H9 (cell line): Measurements from ENCODE around the gene ERC2. TPM values are rescaled to one million over a fixed set of nuclear protein-coding genes. Genes with fewer than 3 reads are reported as not detected.

Experiments used
- DNase-seq: peaks from one replicate; pipeline ENCODE4 v3.0.0-alpha.2; 2017
- H2AFZ ChIP-seq: one replicate; pipeline ENCODE4 v1.6.1; 2013; ENCODE audit warnings: mild to moderate bottlenecking, low read length, control low read depth, moderate library complexity
- H2AK5ac ChIP-seq: 2 replicates; pipeline ENCODE4 v1.6.1; 2013; ENCODE audit warnings: low read length, control low read depth, mixed read lengths; ENCODE audit not compliant: insufficient read length
- H2BK120ac ChIP-seq: one replicate; pipeline ENCODE4 v1.6.1; 2013; ENCODE audit warnings: low read depth, mild to moderate bottlenecking, low read length, control low read depth, inconsistent platforms; ENCODE audit not compliant: poor library complexity, severe bottlenecking
- H2BK12ac ChIP-seq: 2 replicates; pipeline ENCODE4 v1.6.1; 2013; ENCODE audit warnings: low read length, control low read depth, mixed read lengths, low read depth; ENCODE audit not compliant: insufficient read length
- H2BK15ac ChIP-seq: 2 replicates; pipeline ENCODE4 v1.6.1; 2013; ENCODE audit warnings: low read depth, low read length, control low read depth
- H2BK20ac ChIP-seq: one replicate; pipeline ENCODE4 v1.6.1; 2013; ENCODE audit warnings: low read depth, mild to moderate bottlenecking, low read length, control low read depth, inconsistent platforms; ENCODE audit not compliant: poor library complexity, severe bottlenecking
- H2BK5ac ChIP-seq: 2 replicates; pipeline ENCODE4 v1.6.1; 2013; ENCODE audit warnings: low read length, control low read depth, mixed read lengths; ENCODE audit not compliant: insufficient read length
- H3K14ac ChIP-seq: 2 replicates; pipeline ENCODE4 v1.6.1; 2013; ENCODE audit warnings: low read length, control low read depth; ENCODE audit not compliant: insufficient read depth
- H3K18ac ChIP-seq: 2 replicates; pipeline ENCODE4 v1.6.1; 2013; ENCODE audit warnings: low read depth, mild to moderate bottlenecking, mixed read lengths, low read length, control low read depth; ENCODE audit not compliant: insufficient read length
- H3K23ac ChIP-seq: 2 replicates; pipeline ENCODE4 v1.6.1; 2013; ENCODE audit warnings: low read length, control low read depth, mixed read lengths, low read depth; ENCODE audit not compliant: insufficient read length
- H3K23me2 ChIP-seq: 2 replicates; pipeline ENCODE4 v1.6.1; 2013; ENCODE audit warnings: low read depth, mild to moderate bottlenecking, mixed read lengths, low read length, control low read depth; ENCODE audit not compliant: insufficient read length, poor library complexity, severe bottlenecking
- H3K27ac ChIP-seq: 2 replicates; pipeline ENCODE4 v1.5.1; 2013; ENCODE audit warnings: low read length, control low read depth, mixed read lengths, low read depth; ENCODE audit not compliant: insufficient read length
- H3K27me3 ChIP-seq: 2 replicates; pipeline ENCODE4 v1.6.1; 2013; ENCODE audit warnings: low read length, control low read depth, inconsistent platforms; ENCODE audit not compliant: insufficient read depth
- H3K4ac ChIP-seq: 2 replicates; pipeline ENCODE4 v1.6.1; 2013; ENCODE audit warnings: low read depth, mild to moderate bottlenecking, control low read depth, inconsistent platforms, low read length, moderate library complexity
- H3K4me1 ChIP-seq: 2 replicates; pipeline ENCODE4 v1.6.1; 2013; ENCODE audit warnings: low read length, control low read depth, inconsistent platforms; ENCODE audit not compliant: insufficient read depth
- H3K4me2 ChIP-seq: 2 replicates; pipeline ENCODE4 v1.6.1; 2013; ENCODE audit warnings: low read length, control low read depth, mixed read lengths; ENCODE audit not compliant: insufficient read length, insufficient read depth
- H3K56ac ChIP-seq: 2 replicates; pipeline ENCODE4 v1.6.1; 2013; ENCODE audit warnings: low read depth, mild to moderate bottlenecking, mixed read lengths, low read length, control low read depth; ENCODE audit not compliant: insufficient read length
- H3K79me1 ChIP-seq: 2 replicates; pipeline ENCODE4 v1.6.1; 2013; ENCODE audit warnings: low read depth, mild to moderate bottlenecking, moderate library complexity, low read length, control low read depth, inconsistent platforms; ENCODE audit not compliant: insufficient read depth, poor library complexity, severe bottlenecking
- H3K79me2 ChIP-seq: 2 replicates; pipeline ENCODE4 v1.6.1; 2013; ENCODE audit warnings: low read length, control low read depth, inconsistent platforms; ENCODE audit not compliant: insufficient read depth
- H3K9ac ChIP-seq: 2 replicates; pipeline ENCODE4 v1.6.1; 2013; ENCODE audit warnings: low read length, control low read depth, mixed read lengths; ENCODE audit not compliant: insufficient read length; ENCODE audit errors: extremely low read depth
- H3K9me3 ChIP-seq: one replicate; pipeline ENCODE4 v1.6.1; 2013; ENCODE audit warnings: low read depth, low read length, inconsistent platforms; ENCODE audit not compliant: control insufficient read depth
- H3T11ph ChIP-seq: one replicate; pipeline ENCODE4 v1.6.1; 2013; ENCODE audit warnings: mild to moderate bottlenecking, low read length, control low read depth, inconsistent platforms
- H4K20me1 ChIP-seq: one replicate; pipeline ENCODE4 v1.6.1; 2013; ENCODE audit not compliant: control insufficient read depth, insufficient read length, insufficient read depth
- H4K5ac ChIP-seq: 2 replicates; pipeline ENCODE4 v1.6.1; 2013; ENCODE audit warnings: low read depth, mild to moderate bottlenecking, mixed read lengths, low read length, control low read depth; ENCODE audit not compliant: insufficient read length
- H4K8ac ChIP-seq: replicated peaks from 2 replicates; pipeline ENCODE4 v1.6.1; 2013; ENCODE audit warnings: low read length, control low read depth, mixed read lengths, low read depth; ENCODE audit not compliant: insufficient read length
- H4K91ac ChIP-seq: 2 replicates; pipeline ENCODE4 v1.6.1; 2013; ENCODE audit warnings: low read depth, mild to moderate bottlenecking, moderate library complexity, mixed read lengths, low read length, control low read depth; ENCODE audit not compliant: insufficient read length
- H3K27ac Mint-ChIP-seq, 3 experiments: 2 replicates in 2 of 3; 3 replicates in 1 of 3; pipeline ENCODE4 v1.8.0; 2020 to 2021; ENCODE audit warnings: mixed read lengths in 3 of 3, mild to moderate bottlenecking in 1 of 3, moderate library complexity in 1 of 3
- H3K27me3 Mint-ChIP-seq: 2 replicates; pipeline ENCODE4 v1.8.0; 2021; ENCODE audit warnings: low read depth, mild to moderate bottlenecking, moderate library complexity, mixed read lengths
- H3K36me3 Mint-ChIP-seq, 3 experiments: 2 replicates in 2 of 3; 3 replicates in 1 of 3; pipeline ENCODE4 v1.8.0; 2020 to 2021; ENCODE audit warnings: low read depth in 3 of 3, mixed read lengths in 3 of 3; ENCODE audit not compliant: insufficient read depth in 1 of 3
- H3K4me1 Mint-ChIP-seq, 2 experiments: 2 replicates each; pipeline ENCODE4 v1.8.0; 2020; ENCODE audit warnings: mixed read lengths in 2 of 2
- H3K4me3 Mint-ChIP-seq, 2 experiments: 2 replicates in 1 of 2; 3 replicates in 1 of 2; pipeline ENCODE4 v1.8.0; 2020 to 2021; ENCODE audit warnings: mild to moderate bottlenecking in 2 of 2, mixed read lengths in 2 of 2, moderate library complexity in 1 of 2
- H3K9me3 Mint-ChIP-seq, 2 experiments: 2 replicates in 1 of 2; 3 replicates in 1 of 2; pipeline ENCODE4 v1.8.0; 2020; ENCODE audit warnings: mild to moderate bottlenecking in 2 of 2, mixed read lengths in 2 of 2, moderate library complexity in 1 of 2
- total RNA-seq: library from RNA; stranded (reverse); gene quantifications from 2 replicates; pipeline ENCODE4 v1.2.1, GENCODE V29; 2021
- TF ChIP-seq, protein P1 (sequence below): fragments of 200-600 bp; sonication (generic); conservative IDR thresholded peaks from 3 replicates; pipeline ENCODE4 v1.8.0; 2021; ENCODE audit warnings: antibody characterized with exemption, mild to moderate bottlenecking

Gene ERC2
- total RNA-seq, 1 experiment from 2014 or later: 15.4 TPM

DNA sequence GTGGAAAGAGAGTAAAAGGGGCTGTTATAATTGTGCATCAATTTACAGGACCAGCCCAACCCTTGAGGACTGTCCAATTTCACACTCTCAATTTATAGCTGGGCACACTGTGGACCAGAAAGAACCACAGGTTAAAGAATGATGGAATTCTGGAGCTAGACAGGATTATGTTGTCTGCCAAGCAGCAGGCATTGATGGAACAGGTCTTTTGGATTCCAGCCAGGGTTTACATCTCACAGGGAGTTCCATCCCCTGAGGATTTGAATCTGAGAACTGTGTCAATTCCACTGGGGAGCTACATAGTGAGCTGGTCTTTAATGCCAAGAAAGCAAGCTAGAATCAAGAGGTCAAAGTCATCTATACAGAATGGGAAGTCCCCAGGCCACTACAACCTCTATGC is 591.7 kb downstream of the ERC2 start:
- peaks cover 11 to 28% of the 10 kb centered on the region in 2 experiments for H3K4me1 Mint-ChIP-seq
- Histone ChIP-seq H2BK15ac (no peak overlapping the region), H2AFZ (no peak overlapping the region), H2AK5ac (no peak overlapping the region), H2BK20ac (no peak overlapping the region), H3K9ac (no peak overlapping the region), H3K4me1 (no peaks in the 10 kb centered on the region), H4K20me1 (no peaks in the 10 kb centered on the region), H3K4me2 (no peak overlapping the region), H2BK5ac (no peak overlapping the region), H3K9me3 (no peaks in the 10 kb centered on the region), H3K79me2 (no peaks in the 10 kb centered on the region), H3T11ph (no peak overlapping the region), H2BK120ac (no peak overlapping the region), H3K23ac (no peak overlapping the region), H3K18ac (no peak overlapping the region), H3K4ac (no peak overlapping the region), H3K79me1 (no peaks in the 10 kb centered on the region), H4K91ac (no peak overlapping the region), H3K27me3 (no peaks in the 10 kb centered on the region), H4K8ac (no peak overlapping the region), H4K5ac (no peak overlapping the region), H3K27ac (no peak overlapping the region), H3K56ac (no peak overlapping the region), H3K14ac (no peak overlapping the region), H3K23me2 (no peaks in the 10 kb centered on the region), H2BK12ac (no peak overlapping the region)
- no peak overlapping the region for H3K4me3 Mint-ChIP-seq
- no peaks in the 10 kb centered on the region for H3K27me3 Mint-ChIP-seq
- H3K36me3 Mint-ChIP-seq: no peaks in the 10 kb centered on the region
- TF ChIP-seq, protein P1, sequence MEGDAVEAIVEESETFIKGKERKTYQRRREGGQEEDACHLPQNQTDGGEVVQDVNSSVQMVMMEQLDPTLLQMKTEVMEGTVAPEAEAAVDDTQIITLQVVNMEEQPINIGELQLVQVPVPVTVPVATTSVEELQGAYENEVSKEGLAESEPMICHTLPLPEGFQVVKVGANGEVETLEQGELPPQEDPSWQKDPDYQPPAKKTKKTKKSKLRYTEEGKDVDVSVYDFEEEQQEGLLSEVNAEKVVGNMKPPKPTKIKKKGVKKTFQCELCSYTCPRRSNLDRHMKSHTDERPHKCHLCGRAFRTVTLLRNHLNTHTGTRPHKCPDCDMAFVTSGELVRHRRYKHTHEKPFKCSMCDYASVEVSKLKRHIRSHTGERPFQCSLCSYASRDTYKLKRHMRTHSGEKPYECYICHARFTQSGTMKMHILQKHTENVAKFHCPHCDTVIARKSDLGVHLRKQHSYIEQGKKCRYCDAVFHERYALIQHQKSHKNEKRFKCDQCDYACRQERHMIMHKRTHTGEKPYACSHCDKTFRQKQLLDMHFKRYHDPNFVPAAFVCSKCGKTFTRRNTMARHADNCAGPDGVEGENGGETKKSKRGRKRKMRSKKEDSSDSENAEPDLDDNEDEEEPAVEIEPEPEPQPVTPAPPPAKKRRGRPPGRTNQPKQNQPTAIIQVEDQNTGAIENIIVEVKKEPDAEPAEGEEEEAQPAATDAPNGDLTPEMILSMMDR: no peak
- no peaks in the 10 kb centered on the region for H3K9me3 Mint-ChIP-seq
- no peak for DNase-seq
- no peak overlapping the region for H3K27ac Mint-ChIP-seq
